ENCODE measurements around the gene SLC35G2.

- TF ChIP-seq EP300 (IDR thresholded peaks at IDR 0.05) (no peak), CTCF (IDR thresholded peaks at IDR 0.05) (no peak), USF2 (IDR thresholded peaks at IDR 0.05) (no peak), MAFK (IDR thresholded peaks at IDR 0.05; ENCODE audit: partially characterized antibody) (no peak), NFE2L2 (conservative IDR thresholded peaks at IDR 0.05; ENCODE audit: low read length) (no peak), RCOR1 (IDR thresholded peaks at IDR 0.05; ENCODE audit: low read depth, low read length) (no peak), POLR2A (IDR thresholded peaks at IDR 0.05; ENCODE audit: low read length) (no peak), HMGXB4 (CRISPR knock-in tag; IDR thresholded peaks at IDR 0.05; ENCODE audit: borderline replicate concordance) (no peak), MAX (IDR thresholded peaks at IDR 0.05) (no peak)
Measured at GRCh38 chr3:136790786-136791185, 28.1 kb upstream of the SLC35G2 start.
